HG02885 (cell line): Measurements from ENCODE around the gene CLTRN.
"Not testable (repeated sequence)": the region's sequence is repeated elsewhere in the genome, so short reads cannot be mapped to it uniquely, and the experiment has no call there.

Experiments
- ATAC-seq: cut with Tn5 transposase; IDR thresholded peaks from one replicate; pipeline ENCODE4 v1.9.1; 2021; ENCODE audit warnings: mild to moderate bottlenecking; ENCODE audit not compliant: unreplicated experiment, poor library complexity

The CLTRN gene, protein sequence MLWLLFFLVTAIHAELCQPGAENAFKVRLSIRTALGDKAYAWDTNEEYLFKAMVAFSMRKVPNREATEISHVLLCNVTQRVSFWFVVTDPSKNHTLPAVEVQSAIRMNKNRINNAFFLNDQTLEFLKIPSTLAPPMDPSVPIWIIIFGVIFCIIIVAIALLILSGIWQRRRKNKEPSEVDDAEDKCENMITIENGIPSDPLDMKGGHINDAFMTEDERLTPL

DNA sequence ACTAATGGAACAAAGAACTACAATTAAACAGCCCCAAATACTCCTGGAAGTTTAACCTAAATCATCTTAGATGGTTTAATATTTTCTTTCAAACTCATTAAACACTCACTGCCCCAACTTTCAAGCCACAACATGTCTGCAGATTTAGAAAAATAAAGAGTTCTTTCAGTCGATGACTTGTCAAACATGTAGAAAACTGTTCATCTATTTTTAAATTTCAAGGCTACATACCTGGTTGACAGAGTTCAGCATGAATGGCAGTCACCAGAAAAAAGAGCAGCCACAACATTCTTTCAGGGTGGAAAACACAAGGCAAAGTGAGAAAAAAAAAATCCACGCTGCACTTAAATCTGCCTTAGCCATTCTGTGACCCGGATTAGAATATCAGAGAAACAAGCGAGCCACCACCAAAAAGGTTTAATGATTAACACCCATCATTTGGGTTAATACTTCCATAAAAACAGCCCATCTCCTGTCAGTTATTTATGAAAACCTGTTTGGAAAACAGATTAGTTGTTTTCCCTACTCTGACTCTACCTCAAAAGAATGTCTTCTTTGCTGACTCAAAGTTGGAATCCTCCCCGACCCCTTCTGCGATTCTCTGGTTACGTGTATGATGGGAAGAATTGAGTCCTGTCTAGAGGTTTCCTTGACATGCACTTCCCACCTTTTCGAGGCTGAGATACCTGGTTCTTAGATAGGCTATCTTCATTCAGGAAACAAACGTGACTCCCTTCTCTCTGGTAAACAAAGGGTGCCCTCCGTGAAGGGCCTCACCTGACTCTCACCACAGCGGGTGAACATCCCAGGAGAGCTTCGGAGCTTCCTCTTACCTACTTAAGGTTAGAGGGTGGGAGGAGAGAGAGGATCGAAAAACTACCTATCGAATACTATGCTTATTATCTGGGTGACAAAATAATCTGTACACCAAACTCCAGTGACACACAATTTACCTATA is at the start of gene CLTRN:
TSS of gene CLTRN (minus strand) at position 319 of the 958 bp plus-strand sequence. CDS start at position 289, 30 bp downstream.
- ATAC-seq = no peak

DNA sequence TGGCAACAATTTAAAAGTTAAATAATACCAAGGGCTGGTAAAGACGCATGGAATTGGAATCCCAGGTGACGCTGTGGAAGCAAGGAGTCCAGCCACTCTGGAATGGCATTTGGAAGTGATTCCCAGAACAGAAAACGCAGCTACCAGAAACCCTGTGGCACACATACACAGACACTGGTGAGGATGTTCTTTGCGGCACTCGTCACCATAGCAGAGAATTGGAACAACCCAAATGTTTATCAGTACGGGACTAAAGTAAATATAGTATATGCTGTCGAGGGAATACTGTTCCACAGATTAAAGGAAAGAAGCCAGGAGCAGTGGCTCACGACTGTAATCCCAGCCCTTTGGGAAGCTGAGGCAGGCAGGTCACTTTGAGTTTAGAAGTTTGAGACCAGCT is 39.7 kb upstream of the CLTRN start:
- not testable (repeated sequence) for ATAC-seq

DNA sequence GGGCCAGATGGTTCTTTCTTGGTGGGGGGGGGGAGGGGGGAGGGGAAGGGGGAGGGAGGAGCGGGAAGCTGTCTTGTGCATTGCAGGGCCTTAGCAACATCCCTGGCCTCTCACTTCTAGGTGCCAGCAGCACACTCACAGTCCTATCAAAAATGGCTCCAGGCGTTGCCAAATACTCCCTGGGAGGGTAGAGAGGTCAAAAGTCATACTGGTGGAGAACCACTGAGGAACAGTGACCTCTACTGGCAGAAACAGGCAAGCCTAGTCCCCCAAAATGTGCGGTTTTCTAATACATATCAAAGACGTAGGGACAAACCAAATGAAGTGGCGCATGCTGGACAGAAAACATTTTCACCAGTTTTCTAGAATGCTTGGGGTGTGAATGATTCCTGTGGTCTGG is 39.2 kb upstream of the CLTRN start:
- peak; percentile 67 for ATAC-seq

DNA sequence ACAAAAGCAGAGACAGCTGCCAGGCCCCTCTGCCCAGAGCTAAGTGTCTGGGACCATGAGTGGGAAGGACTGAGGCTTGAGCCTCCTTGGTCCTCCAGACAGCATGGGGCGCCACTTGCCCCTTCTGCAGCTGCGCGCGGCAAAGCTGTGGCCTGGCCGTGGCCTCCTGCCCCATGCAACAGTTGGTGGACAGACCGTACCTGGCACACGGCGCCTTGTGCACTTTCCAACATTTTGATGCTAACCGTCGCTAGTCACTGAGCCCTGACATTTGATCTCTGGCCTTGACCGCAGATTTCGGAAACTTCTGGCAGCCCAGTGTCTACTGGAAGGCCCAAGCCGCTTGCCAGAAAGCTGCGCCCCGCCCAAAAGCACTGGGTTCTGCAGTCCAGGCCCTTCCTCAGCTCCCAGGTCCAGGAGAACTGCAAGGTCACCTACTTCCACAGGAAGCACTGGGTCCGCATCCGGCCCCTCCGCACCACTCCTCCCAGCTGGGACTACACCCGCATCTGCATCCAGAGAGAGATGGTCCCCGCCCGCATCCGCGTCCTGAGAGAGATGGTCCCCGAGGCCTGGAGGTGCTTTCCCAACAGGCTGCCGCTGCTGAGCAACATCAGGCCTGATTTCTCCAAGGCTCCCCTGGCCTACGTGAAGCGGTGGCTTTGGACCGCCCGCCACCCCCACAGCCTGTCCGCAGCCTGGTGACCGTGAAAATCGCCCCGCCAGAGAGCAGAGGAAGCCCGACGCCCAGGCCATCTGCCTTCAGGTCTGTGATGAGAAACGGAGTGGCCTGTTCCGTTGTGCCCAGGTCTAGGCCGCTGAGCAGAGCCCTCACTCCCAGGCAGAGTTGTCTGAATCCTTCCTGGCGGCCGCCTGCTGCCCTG is 38.1 kb upstream of the CLTRN start:
- ATAC-seq = no peak

DNA sequence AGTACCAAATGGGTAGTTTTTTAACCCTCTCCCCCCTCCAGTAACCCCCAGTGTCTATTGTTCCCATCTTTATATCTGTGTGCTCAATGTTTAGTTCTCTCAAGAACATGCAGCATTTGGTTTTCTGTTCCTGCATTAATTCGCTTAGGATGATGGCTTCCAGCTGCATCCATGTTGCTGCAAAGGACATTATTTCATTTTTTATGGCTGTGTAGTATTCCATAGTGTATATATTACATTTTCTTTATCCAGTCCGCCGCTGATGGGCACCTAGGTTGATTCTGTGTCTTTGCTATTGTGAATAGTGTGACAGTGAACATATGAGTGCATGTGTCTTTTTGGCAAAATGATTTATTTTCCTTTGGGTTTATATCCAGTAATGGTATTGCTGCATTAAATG is 31.9 kb upstream of the CLTRN start:
- ATAC-seq = no peak

DNA sequence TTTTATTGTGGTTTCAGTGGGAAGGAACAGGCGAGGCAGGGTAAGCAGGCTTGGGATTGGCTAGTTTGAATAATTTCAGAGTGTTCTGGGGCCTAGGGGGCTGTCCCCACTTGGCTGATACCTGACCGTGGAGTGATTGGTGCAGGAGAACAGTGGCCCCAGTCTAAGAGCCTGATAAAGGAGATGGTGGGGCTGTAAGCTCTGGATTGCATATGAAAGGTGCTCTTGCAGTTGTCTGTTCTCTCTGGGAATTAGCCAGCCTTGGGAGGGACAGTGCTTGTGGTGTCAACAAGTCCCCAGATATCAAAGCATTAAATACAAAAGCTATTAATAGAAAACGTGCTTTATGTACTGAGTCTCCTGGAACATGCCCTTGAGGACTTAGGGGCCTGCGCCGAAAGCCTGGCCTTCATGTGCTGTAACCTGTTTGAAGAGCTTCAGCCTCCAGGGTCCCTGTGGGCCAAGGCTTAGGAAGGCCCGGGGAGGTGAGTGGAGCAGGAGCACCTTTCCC is 30.4 kb upstream of the CLTRN start:
- ATAC-seq = no peak

DNA sequence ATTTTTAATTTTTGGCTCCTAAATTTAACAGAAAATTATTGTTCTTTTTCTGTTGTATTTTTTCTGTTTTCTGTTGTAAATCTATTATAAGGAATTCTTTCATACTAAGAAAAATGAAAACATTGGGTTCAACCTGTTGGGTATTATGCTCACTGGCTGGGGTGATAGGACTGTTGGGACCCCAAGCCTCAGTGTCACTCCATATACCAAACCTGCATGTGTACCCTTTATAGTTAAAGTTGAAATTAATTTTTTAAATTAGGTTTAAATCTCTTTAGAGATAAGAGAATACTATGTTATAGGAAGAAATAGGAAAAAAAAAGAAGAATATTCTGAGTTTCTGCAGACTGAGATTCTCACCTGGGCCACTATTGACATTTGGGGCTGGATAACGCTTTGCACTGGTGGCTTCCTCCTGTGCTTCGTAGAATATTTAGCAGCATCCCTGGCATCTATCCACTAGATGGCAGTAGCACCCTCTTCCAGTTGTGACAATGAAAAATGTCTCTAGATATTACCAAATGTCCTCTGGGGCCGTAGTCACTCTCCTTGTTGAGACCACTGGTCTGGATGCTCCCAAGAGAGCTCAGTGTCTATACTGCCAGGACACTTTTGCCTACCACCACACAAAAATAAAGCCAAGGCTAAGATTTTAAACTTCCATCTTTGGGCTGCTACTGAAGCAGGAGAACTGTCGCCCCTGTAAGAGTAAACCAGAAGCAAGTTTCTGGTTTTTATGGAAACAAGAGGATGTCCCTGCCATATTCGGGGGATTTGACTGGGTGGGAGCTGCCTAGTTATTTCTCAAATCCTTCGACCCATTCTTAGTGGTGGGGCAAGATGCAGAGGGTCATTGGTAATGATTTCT is 22.4 kb upstream of the CLTRN start:
- ATAC-seq = peak; percentile 93

DNA sequence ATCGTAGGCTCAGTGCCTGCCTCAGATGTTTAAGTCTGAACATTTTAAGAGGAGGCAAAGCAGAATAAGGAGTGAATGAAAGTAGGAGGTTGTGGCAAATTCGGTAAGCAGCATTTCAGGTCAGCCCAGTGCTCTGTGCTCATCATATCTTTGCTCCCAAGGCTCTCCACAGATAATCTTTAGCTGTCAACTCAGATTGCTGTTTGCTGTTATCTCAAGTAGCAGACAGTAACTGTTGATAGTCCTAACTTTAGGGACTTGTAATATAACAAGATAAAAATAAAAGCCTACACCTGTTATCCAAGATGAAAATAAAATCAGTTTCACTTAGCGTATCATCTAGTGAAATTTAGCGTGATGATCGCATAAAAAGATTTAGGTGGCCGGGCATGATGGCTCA is 18.6 kb upstream of the CLTRN start:
- no peak for ATAC-seq

DNA sequence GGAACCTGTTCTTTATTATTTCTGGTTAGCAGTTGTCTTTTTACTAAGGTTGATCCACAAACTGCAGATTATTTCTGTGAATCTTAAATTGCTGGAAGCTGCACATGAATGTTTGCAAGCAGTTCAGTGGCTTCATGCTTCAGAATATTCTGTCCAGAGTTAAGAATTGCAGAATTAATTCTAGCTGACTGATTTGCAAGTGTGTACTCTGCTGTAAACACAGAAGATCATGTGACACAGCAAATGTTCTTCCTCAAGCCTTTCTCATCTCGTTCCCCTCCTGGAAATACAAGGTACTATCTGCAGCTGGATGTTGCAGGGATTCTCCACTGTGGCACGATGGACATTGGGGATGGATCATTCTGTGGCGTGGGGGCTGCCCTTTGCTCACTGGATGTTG is 16.8 kb upstream of the CLTRN start:
- ATAC-seq = no peak

DNA sequence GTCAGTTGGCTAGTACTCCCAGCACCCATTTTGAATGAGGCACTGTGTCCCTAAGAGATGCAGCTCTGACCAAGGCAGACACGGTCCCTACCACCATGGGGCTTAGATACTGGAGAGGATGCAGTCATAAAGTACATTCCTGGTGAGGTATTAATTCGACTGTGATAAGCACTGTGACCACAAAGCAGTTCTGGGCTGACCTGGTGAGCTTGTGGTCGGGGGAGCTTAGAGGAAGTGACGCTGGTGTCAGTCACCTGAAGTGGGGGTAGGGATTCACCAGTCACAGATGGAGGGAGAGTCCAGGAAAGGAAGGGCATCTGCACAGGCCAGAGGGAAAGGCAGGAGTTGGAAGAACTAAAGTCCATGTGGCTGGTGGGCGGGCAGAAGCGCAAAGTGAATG is 15.8 kb upstream of the CLTRN start:
- peak; percentile 21 for ATAC-seq

DNA sequence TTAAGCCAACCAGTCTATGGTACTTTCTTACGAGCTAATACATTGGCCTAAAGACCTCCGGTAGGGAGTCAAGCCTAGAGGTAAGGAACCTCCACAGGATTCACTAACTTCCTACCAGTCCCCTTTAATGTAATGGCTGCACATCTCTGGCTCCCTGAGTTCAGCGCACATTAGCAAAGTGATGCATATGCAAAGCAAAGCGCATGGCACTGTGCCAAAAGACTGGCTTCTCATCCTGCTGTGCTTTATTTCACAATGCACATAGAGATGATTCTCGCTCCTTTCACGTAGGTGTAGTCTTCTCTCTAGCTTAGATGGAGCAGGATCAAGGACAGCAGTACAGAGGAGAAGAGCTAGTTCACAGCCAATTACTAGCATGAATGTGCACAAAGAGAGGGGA is 14.6 kb upstream of the CLTRN start:
- ATAC-seq = no peak

DNA sequence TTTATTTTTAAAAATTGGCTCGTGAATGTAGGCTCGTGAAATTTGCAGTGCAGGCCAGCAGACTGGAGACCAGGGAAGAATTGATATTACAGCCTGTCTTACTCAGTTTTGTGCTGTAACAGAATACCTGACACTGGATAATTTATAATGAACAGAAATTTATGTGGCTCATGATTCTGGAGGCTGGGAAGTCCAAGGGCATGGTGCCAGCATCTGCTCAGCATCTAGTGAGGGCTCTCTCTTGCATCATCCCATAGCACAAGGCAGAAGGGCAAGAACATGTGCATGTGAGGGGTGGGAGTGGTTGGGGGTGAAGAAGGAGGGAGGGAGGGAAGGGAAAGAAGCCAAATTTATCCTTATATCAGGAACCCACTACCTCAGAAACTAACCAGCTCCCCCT is 13.7 kb upstream of the CLTRN start:
- ATAC-seq = no peak

DNA sequence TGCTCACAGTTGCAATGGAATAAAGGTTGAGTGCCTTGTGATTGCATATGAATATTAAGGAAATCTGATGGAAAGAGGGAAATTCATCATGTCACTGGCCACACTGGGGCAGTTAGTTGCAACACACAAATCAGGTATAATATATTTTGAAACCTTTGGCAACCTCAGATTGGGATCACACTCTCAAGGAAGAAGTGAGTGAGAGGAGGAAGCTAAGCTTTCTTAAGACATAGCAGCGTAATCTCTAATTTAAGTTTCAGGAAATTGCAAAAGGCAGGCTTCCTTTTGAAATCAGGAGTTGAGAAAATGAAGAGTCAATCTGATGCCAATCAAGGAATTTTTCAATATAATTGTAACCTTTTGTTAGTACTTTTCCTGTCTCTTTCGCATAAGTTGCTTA is 12.3 kb upstream of the CLTRN start:
- ATAC-seq = no peak

DNA sequence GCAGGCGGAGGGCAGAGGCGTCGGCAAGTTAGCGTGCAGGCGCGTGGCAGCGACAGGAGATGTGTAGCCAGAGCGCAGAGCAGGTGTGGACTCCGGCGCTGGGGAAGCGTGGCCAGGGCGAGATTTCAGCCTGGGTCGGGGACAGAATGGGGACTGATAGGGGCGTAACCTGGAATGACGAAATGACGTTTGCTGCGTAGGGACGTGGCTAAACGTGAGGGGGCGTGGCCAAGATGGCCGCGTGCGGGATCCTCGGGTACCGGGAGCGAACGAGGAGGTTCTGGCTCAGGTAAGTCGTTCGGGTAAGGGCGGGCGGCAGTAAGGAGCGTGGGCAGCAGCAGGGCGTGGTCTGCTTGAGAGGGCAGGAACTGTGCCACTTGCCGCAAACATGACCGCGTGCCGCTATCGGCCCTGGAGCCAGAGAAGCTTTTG is 10.9 kb upstream of the CLTRN start:
- ATAC-seq = peak; percentile 69

DNA sequence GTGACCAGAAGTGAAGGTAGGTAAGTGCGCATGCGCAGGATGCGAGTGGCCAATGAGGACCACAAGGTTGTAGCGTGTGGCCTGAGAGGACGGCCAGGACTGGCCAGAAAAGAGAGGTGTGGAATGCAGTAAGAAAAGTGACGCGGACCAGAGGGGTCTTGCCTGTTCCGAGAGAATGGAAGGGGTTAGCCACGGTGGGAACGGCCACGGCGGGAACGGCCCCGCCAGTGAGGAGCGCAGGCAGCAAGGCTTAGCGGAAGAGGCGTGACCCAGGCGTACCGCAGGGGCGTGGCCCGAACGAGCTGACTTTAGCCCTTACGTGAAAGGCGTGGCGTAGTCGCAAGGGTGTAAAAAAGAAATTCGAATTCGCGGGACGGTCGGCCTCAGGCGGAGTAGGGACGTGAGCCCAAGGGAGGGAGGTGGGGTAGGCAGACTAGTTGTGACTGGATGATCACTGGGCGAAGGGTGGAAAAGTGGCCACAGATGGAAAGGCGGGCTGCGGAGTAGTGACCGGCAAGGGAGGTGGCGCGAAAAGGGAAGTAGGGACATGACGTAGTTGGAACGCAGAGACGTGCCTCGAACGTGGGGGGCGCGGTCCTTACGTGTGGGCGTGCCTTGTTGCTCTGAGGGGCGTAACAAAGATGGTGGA is 10.4 kb upstream of the CLTRN start:
- peak; percentile 80 for ATAC-seq

DNA sequence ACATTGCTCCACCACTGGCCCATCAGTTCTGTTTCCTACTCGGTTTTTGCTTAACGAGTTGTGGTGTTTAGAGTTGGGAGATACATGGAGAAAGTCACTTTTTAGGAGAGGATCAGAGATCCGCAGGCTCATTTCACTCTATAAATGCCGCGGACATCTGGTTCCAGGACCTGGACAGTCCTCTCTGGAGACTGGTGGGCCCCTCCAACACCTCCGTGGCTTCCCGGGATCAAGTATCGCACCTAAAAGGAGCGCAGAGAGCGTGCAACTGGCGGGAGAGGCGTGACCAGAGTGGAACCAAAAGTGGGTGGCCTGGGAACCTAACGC is 9.9 kb upstream of the CLTRN start:
- ATAC-seq = no peak

DNA sequence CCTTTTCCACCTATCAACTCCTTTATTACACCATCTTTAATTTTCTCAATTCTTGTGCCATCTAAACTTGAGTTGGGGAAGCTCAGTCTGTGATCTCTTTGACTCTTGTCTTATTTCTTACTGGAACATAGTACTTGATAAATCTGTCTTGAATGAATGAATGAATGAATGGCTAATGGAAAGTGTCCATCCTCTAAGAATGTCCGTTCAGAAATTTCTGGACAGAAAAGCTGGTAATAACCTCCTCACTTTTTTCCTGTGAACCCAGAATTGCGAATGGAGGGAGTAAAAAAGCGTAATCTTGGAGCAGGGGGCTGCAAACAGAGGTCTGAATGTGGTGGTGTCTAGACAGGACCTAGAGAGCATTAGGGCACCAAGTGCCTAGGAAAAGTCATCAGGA is 9.4 kb upstream of the CLTRN start:
- no peak for ATAC-seq

DNA sequence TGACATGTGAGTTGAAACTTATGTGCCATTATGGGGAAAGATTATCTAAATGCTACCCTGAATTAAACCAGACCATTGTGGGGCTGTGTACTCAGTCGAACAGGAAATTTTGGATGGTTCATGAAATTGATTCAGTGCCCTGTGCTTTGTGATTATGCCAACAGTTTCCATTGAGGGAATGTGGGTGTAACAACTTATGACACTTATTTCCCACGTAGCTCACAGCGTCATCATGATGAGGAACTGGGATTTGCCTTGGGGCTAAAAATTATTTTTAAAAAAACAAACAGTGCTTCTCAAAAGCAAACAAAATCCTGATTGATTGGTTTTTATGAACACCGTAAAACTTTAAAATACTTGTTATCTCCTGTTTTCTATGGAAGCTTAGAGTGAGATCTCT is 8.3 kb upstream of the CLTRN start:
- ATAC-seq = no peak

DNA sequence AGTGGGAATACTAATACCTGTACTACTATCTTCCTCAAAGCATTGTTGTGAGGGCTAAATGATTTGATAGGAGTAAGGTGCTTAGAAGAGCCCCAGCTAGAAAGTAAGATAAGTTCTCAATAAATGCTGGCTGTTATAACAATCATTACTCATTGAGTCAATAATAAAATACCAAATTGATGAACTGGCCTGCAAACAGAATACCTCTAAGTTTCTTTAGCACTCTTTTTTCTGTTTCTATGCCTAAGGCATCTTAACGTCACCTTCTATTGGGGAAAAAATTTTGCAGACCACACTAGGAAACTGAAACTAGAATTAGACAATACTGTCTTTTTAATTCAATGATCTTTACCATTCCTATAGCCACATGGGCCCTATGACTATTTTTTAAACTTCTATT is 1.2 kb downstream of the CLTRN start:
- no peak for ATAC-seq
